22Rv1 (cell line): ENCODE data around the gene MCRS1.

Source experiments
- ZFX ChIP-seq: fragments of 450-650 bp; IDR thresholded peaks from 2 replicates; pipeline ENCODE4 v1.6.1; 2017; ENCODE audit warnings: antibody characterized with exemption, borderline replicate concordance
- TF ChIP-seq, protein P1 (sequence below): fragments of 450-650 bp; IDR thresholded peaks from 2 replicates; pipeline ENCODE4 v1.5.1; 2017; ENCODE audit warnings: mild to moderate bottlenecking

DNA sequence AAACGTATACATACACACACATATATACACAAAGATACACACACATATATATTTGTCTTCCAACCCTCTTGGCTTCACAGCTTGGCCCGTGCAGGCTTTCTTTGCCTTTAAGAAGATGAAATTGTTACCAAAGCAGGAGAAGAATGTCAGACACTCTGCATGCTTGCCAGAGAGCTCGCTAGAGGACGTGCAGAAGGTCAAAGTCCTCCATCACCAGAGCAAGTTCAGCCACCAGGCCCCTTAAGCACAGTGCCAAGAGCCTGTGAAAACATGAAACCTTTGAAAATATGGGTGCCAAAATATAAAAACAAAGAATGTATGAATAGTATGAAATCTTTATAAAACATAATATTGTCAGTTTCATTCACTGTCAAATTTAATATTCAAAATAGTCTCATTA, 14.9 kb upstream of the MCRS1 start:
- TF ChIP-seq, protein P1, sequence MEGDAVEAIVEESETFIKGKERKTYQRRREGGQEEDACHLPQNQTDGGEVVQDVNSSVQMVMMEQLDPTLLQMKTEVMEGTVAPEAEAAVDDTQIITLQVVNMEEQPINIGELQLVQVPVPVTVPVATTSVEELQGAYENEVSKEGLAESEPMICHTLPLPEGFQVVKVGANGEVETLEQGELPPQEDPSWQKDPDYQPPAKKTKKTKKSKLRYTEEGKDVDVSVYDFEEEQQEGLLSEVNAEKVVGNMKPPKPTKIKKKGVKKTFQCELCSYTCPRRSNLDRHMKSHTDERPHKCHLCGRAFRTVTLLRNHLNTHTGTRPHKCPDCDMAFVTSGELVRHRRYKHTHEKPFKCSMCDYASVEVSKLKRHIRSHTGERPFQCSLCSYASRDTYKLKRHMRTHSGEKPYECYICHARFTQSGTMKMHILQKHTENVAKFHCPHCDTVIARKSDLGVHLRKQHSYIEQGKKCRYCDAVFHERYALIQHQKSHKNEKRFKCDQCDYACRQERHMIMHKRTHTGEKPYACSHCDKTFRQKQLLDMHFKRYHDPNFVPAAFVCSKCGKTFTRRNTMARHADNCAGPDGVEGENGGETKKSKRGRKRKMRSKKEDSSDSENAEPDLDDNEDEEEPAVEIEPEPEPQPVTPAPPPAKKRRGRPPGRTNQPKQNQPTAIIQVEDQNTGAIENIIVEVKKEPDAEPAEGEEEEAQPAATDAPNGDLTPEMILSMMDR: no peak
- no peak for TF ChIP-seq ZFX
